ENCODE data around the gene ACTL9.

DNA sequence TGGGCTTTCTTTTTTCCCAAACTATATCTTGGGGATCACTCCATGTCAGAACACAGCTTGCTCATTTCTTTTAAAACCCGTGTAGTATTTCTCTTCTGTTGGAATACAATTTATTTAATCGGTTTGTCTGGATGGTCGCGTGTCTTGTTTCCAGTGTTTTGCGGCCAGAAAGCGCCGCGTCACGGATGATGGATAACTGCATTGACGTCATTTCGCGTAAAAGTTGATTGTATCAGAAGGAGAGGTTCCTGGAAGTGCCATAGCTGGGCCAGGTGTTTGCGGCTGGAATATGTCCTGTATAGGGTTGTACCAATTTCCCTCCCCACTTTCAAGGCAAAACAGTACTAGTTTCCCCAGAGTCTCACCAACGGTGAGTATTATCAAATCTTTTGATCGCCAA is 9.7 kb downstream of the ACTL9 start:
- no peak for TF ChIP-seq CTCF (IDR thresholded peaks at IDR 0.05)
- TF ChIP-seq POLR2A (IDR thresholded peaks at IDR 0.05; ENCODE audit: low read depth), result no peak
- no peak for TF ChIP-seq POLR2AphosphoS5 (IDR thresholded peaks at IDR 0.05)
